GM21529 (cell line): ENCODE data around the gene SCNN1A.

Experiments used
- ATAC-seq: cut with Tn5 transposase; IDR thresholded peaks from one replicate; pipeline ENCODE4 v1.9.1; 2021; ENCODE audit not compliant: unreplicated experiment

The SCNN1A gene

GRCh38 chr12:6384499-6385436 lies 9.4 kb upstream of the SCNN1A start:
- no peak for ATAC-seq

DNA sequence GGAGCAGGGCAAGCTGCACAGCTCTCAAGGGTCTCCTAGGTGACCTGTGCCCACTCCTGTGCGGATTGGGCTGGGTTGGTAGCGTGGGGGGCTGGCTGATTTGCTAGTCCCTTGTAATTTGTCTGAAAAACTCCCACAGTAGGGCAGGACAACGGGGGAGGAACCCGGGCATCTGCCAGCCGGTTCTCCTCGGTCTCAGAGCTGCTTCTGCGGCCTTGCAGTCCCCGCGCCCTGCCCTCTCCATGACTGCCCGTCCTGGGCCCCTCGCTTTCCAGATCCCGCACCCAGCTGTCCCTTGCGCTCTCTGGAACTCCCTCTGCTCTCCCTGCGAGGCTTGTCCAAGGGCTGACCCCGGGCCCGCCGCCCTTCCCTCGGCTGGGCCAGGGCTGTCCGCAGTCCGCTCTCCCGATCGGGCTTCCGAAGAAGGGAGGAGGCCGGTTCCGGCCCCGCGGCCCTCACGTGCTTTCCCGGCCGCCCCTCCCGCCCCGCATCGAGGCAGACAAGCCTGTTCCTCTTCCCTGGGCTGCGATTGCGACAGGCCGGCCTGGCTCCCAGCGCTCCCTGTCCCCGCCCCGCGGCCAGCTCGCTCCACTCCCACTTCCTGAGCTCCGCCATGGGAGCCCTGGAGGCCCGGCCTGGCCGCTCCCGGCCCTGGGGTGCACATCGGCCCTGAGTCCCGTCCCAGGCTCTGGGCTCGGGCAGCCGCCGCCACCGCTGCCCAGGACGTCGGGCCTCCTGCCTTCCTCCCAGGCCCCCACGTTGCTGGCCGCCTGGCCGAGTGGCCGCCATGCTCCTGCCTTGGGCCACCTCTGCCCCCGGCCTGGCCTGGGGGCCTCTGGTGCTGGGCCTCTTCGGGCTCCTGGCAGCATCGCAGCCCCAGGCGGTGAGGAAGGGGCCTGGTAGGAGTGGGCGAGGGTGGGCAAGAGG lies 8.5 kb upstream of the SCNN1A start, which contains the start of gene LTBR:
LTBR (plus strand) TSS at position 591 of the 927 bp plus-strand sequence; CDS start at position 788, 197 bp downstream.
- ATAC-seq, result no peak

DNA sequence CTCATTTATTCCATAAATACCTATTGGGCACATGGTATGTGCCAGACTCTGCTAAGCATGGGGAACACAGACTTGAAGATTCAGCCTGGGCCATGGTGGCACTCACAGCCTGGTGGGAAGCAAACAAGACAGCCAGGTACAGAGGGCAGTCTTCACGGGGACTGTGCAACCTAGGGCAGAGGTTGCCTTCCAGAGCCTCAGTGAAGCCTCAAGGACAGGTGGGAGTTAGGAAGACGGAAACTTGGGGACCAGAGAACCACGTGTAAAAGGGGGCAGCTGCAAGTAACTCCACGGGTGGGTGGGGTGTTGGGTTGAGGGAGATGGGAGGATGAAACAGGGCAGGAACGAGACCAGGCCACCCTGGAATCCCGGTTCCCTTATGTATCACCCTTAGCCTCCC lies 7.6 kb upstream of the SCNN1A start:
- ATAC-seq, result no peak

GRCh38 chr12:6382371-6382770 lies 7.0 kb upstream of the SCNN1A start:
- no peak for ATAC-seq

GRCh38 chr12:6380141-6381121 lies 5.1 kb upstream of the SCNN1A start:
- ATAC-seq, result no peak

DNA sequence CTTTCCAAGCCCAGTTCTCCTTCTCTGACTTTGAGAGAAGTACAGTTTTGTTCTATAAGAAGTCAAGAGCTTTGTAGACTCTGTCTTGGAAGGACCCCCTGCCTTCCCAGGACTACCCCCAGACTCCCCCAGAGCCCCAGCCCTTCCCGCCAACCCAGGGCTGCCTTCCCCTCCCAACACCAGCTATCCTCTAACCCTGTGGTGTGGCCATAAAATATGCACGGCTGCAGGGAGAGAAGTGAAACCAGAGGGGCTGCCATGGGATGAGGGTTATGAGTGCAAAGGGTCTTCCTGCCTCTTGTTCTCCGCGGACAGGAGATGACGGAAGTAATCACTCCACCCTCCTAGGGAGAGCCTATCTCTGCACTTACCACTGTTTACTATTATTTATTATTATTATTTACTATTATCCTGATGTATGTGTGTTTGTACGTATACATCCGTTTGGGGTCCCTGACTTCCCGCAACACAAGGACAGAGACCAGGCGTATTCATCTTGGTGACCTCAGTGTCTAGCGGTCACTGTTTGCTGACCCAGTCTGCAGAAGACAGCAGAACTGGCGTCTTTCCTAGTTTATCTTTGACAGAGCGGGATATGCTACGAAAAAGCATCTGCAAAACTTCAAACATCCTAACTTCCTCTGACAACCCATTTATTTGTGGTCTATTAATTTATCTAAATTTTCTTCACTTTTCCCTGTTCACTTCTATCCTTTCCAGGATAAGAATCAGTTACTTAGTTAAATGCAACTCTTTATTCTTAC lies 3.5 kb upstream of the SCNN1A start:
- ATAC-seq, result no peak

- no peak for ATAC-seq
These were observed 2.3 kb upstream of the SCNN1A start for GRCh38 chr12:6377667-6377994.

GRCh38 chr12:6376870-6377666 lies 1.7 kb upstream of the SCNN1A start:
- ATAC-seq, result no peak

- no peak for ATAC-seq
These were observed 911 bp upstream of the SCNN1A start for GRCh38 chr12:6376079-6376869.

DNA sequence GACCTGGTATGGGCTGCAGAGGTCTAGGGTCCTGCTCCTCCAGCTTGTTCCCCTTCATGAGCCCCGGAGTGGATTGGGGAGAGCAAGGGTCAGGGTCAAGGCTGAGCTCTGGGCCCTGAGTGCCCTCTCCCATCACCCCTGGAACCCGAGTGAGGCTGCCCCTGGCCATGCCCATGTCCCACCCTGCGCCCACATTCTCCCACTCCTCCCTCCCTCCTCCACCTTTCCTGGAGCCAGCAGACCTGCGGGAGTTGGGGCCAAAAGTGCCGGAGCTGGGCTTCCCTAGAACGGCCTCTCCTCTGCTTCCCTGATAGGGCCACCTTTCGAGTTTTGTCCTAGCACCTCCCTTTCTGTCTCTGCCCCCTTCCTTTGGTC lies 590 bp downstream of the SCNN1A start:
- ATAC-seq, result no peak

DNA sequence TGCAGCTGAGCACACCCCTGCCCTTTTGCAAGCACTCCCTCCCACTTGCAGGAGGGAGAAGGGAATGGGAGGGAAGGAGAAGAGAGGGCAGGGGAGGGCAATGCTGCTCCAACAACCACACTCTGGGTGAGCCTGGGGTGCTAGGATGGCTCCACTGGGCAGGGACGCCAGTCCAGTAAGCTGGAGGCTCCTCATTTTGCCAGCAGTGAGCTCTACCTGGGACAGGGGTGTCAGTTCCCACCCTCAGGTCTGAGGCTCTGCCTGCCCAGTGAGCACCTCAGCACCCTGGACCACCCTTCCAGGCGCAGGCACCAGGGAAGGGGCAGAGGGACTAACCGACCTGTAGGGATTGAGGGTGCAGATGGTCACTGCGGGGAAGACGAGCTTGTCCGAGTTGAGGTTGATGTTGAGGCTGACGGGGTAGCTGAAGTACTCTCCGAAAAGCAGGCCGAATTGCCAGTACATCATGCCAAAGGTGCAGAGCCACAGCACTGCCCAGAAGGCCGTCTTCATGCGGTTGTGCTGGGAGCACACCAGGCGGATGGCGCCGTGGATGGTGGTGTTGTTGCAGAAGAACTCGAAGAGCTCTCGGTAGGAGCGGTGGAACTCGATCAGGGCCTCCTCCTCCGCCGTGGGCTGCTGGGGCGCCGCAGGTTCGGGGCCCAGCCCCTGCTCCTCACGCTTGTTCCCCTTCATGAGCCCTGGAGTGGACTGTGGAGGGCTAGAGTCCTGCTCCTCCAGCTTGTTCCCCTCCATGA lies 1.2 kb downstream of the SCNN1A start:
- ATAC-seq, result no peak

GRCh38 chr12:6373022-6373787 lies 2.2 kb downstream of the SCNN1A start:
- ATAC-seq, result no peak

DNA sequence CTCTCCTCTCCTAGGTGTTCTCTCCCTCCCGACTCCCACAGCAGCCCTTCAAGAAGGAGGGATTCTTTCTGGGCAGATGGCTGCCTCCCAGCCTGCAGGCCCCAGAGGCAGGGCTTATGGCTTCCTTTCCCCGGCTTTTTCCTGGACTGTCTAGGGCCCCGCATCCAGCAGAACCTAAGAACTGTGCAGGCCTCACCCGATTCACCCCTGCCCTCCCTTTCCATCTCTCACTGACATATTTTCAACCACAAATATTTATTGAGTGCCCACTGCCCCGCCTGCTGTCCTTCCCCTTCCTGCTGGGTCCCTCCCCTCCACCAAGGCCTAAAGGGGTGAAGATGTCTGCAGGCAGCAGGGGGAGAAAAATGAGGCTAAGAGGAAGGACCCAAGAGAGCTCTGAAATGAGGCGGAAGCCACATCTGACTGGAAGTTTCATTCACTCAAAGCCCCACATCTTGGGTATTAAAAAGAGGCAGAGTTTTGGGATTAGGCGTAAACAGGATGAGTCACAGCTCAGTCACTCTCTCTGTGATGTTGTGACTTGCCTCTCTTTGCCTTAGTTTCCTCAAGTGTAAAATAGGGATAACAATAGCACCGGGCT lies 2.9 kb downstream of the SCNN1A start:
- no peak for ATAC-seq

GRCh38 chr12:6370994-6371754 lies 4.2 kb downstream of the SCNN1A start:
- no peak for ATAC-seq

- ATAC-seq, result no peak
These were observed 4.8 kb downstream of the SCNN1A start for GRCh38 chr12:6370576-6370935.
